Ovary (tissue), 9 donors: ENCODE results near the gene VCAN. TPM values are rescaled to one million over a fixed set of nuclear protein-coding genes. Genes with fewer than 3 reads are reported as not detected.

Experiments
- DNase-seq, 5 donors: peaks; one replicate each; pipeline ENCODE4 v3.0.0-alpha.2; 2019 to 2020
- H3K27ac ChIP-seq, 2 donors: fragments of 200-600 bp; one replicate each; pipeline versions ENCODE4 v1.5.1 to v1.8.0; 2019 to 2022
- H3K27me3 ChIP-seq: fragments of 200-600 bp; one replicate; pipeline ENCODE4 v1.8.0; 2022
- H3K36me3 ChIP-seq: fragments of 200-600 bp; sonication (generic); one replicate; pipeline ENCODE4 v1.5.1; 2019
- H3K4me1 ChIP-seq: one replicate; pipeline ENCODE4 v1.8.1; 2013; ENCODE audit warnings: mild to moderate bottlenecking, moderate library complexity; ENCODE audit not compliant: insufficient read depth
- H3K4me3 ChIP-seq: fragments of 200-600 bp; sonication (generic); one replicate; pipeline ENCODE4 v1.5.1; 2017
- H3K9me3 ChIP-seq, 2 donors: fragments of 200-600 bp in 1 of 2; sonication (generic) in 1 of 2; one replicate each; pipeline versions ENCODE4 v1.5.1 to v1.8.1; 2013 to 2019; ENCODE audit warnings: mild to moderate bottlenecking in 1 of 2, moderate library complexity in 1 of 2
- CTCF ChIP-seq, 3 donors: fragments of 450-650 bp in 2 of 3; fragments of 200-600 bp in 1 of 3; IDR thresholded peaks; one replicate each; pipeline versions ENCODE4 v1.5.1 to v1.8.0; 2016 to 2022; ENCODE audit warnings: antibody characterized with exemption in 3 of 3, mild to moderate bottlenecking in 1 of 3
- EP300 ChIP-seq: sonication (generic); formaldehyde crosslinking; IDR thresholded peaks from one replicate; pipeline ENCODE4 v1.6.1; 2017; ENCODE audit warnings: antibody characterized with exemption
- POLR2A ChIP-seq: fragments of 450-650 bp; IDR thresholded peaks from one replicate; pipeline ENCODE4 v1.6.1; 2017; ENCODE audit warnings: antibody characterized with exemption, mild to moderate bottlenecking, moderate library complexity
- WGBS, 3 donors: extraction: QIAGEN DNeasy Blood & Tissue Kit in 1 of 3; methylation state at CpG; one replicate each; pipeline versions ENCODE4 v1.1.5 to v1.1.7; 2013 to 2017; 5-methylcytosine and 5-hydroxymethylcytosine counted together
- intact Hi-C, 4 donors: fragments of 100-400 bp; cut with DNase I; formaldehyde crosslinking; loops; one replicate each; pipeline versions ENCODE4 v1.11.0 to v1.15.1; 2022 to 2023
- polyA plus RNA-seq, 2 donors: library from polyadenylated mRNA; stranded (reverse); fragments of 200-250 nt in 1 of 2; fragments of 350-450 nt in 1 of 2; fragmentation: Illumina TruSeq in 1 of 2; extraction: RNeasy Lipid Tissue Mini Kit (QIAGEN cat#74804) in 1 of 2; gene quantifications; one replicate each; pipeline ENCODE4 v1.2.3, GENCODE V29; 2013 to 2014
- total RNA-seq, 7 donors: library from RNA; depleted of rRNA in 2 of 7; stranded (reverse); fragments of >200 nt in 2 of 7; fragmentation: NEBNext Ultra II Directional in 3 of 7; extraction: Animal tissue kit (Norgen Biotek cat#: 25700) in 3 of 7; gene quantifications; one replicate each; pipeline versions ENCODE4 v1.1.0 to v1.2.4, GENCODE V29; 2016 to 2023
- donor health status: DM: no; HTN: no; CAD: no; lungs with moderate emphysema.
- donor health status: DM: no; HTN: no; CAD: no.
- donor health status: Bipolar disorder and iron deficiency.
- donor health status: DM: yes; HTN: yes; CAD: no.
- donor health status: DM: no; HTN: no; CAD: no.
- donor health status: DM: yes; HTN: yes; CAD: no.

Gene VCAN
- total and polyA plus RNA-seq, 9 donors = 2.2 to 21.3 (median 7.3) TPM

- DNase-seq = no peak
- no peaks in the 10 kb centered on the region for H3K9me3 ChIP-seq
- no peaks in the 10 kb centered on the region for H3K27me3 ChIP-seq
- H3K4me1 ChIP-seq = no peaks in the 10 kb centered on the region
- TF ChIP-seq POLR2A (no peak), EP300 (no peak), CTCF (IDR thresholded peaks at IDR 0.05) (no peak)
- H3K4me3 ChIP-seq = no peak overlapping the region
- no peaks in the 10 kb centered on the region for H3K36me3 ChIP-seq
- WGBS, 3 donors = 18 to 46% (median 41%) methylated on average over 1 of the region's 1 CpG
- intact Hi-C loops = no loop called here
- H3K27ac ChIP-seq = no peak overlapping the region
These were observed 16.7 kb downstream of the VCAN start for GRCh38 chr5:83488271-83488670.

- H3K4me3 ChIP-seq = no peak overlapping the region
- no peaks in the 10 kb centered on the region for H3K27me3 ChIP-seq
- TF ChIP-seq CTCF (IDR thresholded peaks at IDR 0.05) (no peak), EP300 (no peak), POLR2A (no peak)
- no peaks in the 10 kb centered on the region for H3K9me3 ChIP-seq
- no peak for DNase-seq
- no peaks in the 10 kb centered on the region for H3K36me3 ChIP-seq
- intact Hi-C loops = no loop called here
- no peaks in the 10 kb centered on the region for H3K4me1 ChIP-seq
- H3K27ac ChIP-seq = no peak overlapping the region
These were observed 17.3 kb downstream of the VCAN start for GRCh38 chr5:83488821-83489220.

GRCh38 chr5:83490203-83490602, 18.7 kb downstream of the VCAN start:
- no peaks in the 10 kb centered on the region for H3K4me1 ChIP-seq
- no peak overlapping the region for H3K4me3 ChIP-seq
- no peaks in the 10 kb centered on the region for H3K9me3 ChIP-seq
- no peak for DNase-seq
- intact Hi-C loops = no loop called here
- WGBS, 3 donors = 91 to 98% (median 96%) methylated on average over 9 of the region's 9 CpGs
- H3K27ac ChIP-seq = no peak overlapping the region
- TF ChIP-seq EP300 (no peak), CTCF (IDR thresholded peaks at IDR 0.05) (no peak), POLR2A (no peak)
- H3K27me3 ChIP-seq = no peaks in the 10 kb centered on the region
- H3K36me3 ChIP-seq = no peaks in the 10 kb centered on the region

DNA sequence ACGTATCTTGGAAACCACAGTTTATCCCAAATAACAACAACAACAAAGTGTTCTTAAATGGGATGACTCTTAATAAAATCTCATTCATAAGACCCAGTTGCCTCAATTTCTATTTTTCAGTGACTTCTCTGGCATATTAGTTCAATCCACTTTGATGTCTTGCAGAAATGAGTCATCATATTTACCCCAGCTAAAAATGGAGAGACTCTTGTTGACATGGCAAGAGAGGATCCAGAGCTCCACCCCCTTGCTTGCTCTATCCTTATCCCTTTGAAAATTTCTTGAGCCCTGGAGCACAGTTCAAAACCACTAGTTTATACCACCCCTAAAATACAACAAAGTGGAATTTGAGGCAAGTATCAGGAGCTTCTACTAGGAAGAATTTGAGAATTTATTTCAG, 20.8 kb downstream of the VCAN start:
- Histone ChIP-seq H3K4me1 (no peaks in the 10 kb centered on the region), H3K9me3 (no peaks in the 10 kb centered on the region), H3K27ac (no peak overlapping the region), H3K27me3 (no peaks in the 10 kb centered on the region), H3K36me3 (no peaks in the 10 kb centered on the region), H3K4me3 (no peak overlapping the region)
- no peak for TF ChIP-seq CTCF (IDR thresholded peaks at IDR 0.05)
- TF ChIP-seq EP300 = no peak
- no peak for TF ChIP-seq POLR2A
- no peak for DNase-seq
- 89 to 97% (median 92%) methylated on average over 1 of the region's 1 CpG for WGBS, 3 donors
- intact Hi-C loops = no loop called here

DNA sequence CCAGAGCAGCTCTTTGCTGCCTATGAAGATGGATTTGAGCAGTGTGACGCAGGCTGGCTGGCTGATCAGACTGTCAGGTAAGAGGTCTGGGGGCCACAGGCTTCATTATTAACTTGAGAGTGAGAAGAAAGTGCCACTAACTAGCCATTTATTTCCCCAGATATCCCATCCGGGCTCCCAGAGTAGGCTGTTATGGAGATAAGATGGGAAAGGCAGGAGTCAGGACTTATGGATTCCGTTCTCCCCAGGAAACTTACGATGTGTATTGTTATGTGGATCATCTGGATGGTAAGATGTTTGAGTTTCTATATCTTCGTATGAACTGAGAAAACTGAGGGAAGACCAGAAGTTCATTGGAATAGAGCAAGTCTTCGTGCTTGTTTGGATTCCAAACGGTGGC, 22.1 kb downstream of the VCAN start:
- no peaks in the 10 kb centered on the region for H3K4me1 ChIP-seq
- no peaks in the 10 kb centered on the region for H3K9me3 ChIP-seq
- H3K36me3 ChIP-seq = no peaks in the 10 kb centered on the region
- intact Hi-C loops = no loop called here
- H3K27me3 ChIP-seq = no peaks in the 10 kb centered on the region
- no peak overlapping the region for H3K4me3 ChIP-seq
- no peak for DNase-seq
- TF ChIP-seq POLR2A (no peak), EP300 (no peak), CTCF (IDR thresholded peaks at IDR 0.05) (no peak)
- WGBS, 3 donors = 89 to 94% (median 91%) methylated on average over 7 of the region's 7 CpGs
- no peak overlapping the region for H3K27ac ChIP-seq
